Esophagus muscularis mucosa (tissue), 4 donors: Measurements from ENCODE around the gene MRPL22. TPM values are rescaled to one million over a fixed set of nuclear protein-coding genes. Genes with fewer than 3 reads are reported as not detected.
"Not testable (repeated sequence)": the region's sequence is repeated elsewhere in the genome, so short reads cannot be mapped to it uniquely, and the experiment has no call there.

Source experiments
- DNase-seq: peaks from one replicate; pipeline ENCODE4 v3.0.0-alpha.2; 2017; ENCODE audit errors: extremely low spot score
- H3K27ac ChIP-seq, 4 donors: fragments of 200-600 bp; sonication (generic); replicated peaks in 1 of 4; 1 replicate in 3 of 4; 2 replicates in 1 of 4; pipeline ENCODE4 v1.5.1; 2016 to 2019; ENCODE audit warnings: mild to moderate bottlenecking in 1 of 4
- H3K27me3 ChIP-seq, 4 donors: fragments of 200-600 bp; sonication (generic); one replicate each; pipeline versions ENCODE4 v1.5.1 to v1.6.0; 2016 to 2019
- H3K36me3 ChIP-seq, 4 donors: fragments of 200-600 bp; sonication (generic); one replicate each; pipeline ENCODE4 v1.5.1; 2016 to 2019
- H3K4me1 ChIP-seq, 4 donors: fragments of 200-600 bp; sonication (generic); one replicate each; pipeline ENCODE4 v1.5.1; 2016 to 2019
- H3K4me3 ChIP-seq, 4 donors: fragments of 200-600 bp; sonication (generic); 1 replicate in 2 of 4; 2 replicates in 2 of 4; pipeline ENCODE4 v1.5.1; 2016 to 2019; ENCODE audit warnings: mild to moderate bottlenecking in 4 of 4, moderate library complexity in 1 of 4
- H3K9me3 ChIP-seq, 4 donors: fragments of 200-600 bp; sonication (generic); 1 replicate in 3 of 4; 2 replicates in 1 of 4; pipeline ENCODE4 v1.5.1; 2016 to 2019
- EP300 ChIP-seq: sonication (generic); formaldehyde crosslinking; IDR thresholded peaks from one replicate; pipeline ENCODE4 v1.6.1; 2017; ENCODE audit warnings: antibody characterized with exemption
- POLR2A ChIP-seq: fragments of 450-650 bp; IDR thresholded peaks from one replicate; pipeline ENCODE4 v1.6.1; 2017; ENCODE audit warnings: antibody characterized with exemption, moderate library complexity, mild to moderate bottlenecking, low read depth
- POLR2AphosphoS5 ChIP-seq, 2 donors: sonication (generic); formaldehyde crosslinking; IDR thresholded peaks; one replicate each; pipeline ENCODE4 v1.6.1; 2017; ENCODE audit warnings: antibody characterized with exemption in 2 of 2
- WGBS: methylation state at CpG from one replicate; pipeline ENCODE4 v1.1.5; 2018; 5-methylcytosine and 5-hydroxymethylcytosine counted together
- intact Hi-C: fragments of 100-400 bp; cut with DNase I; formaldehyde crosslinking; loops from one replicate; pipeline ENCODE4 v1.15.1; 2023
- total RNA-seq, 4 donors: library from RNA; depleted of rRNA; stranded (reverse); fragments of >200 nt; gene quantifications; one replicate each; pipeline versions ENCODE4 v1.1.0 to v1.2.1, GENCODE V29; 2016
- TF ChIP-seq, protein P1 (sequence below), 3 experiments: fragments of 200-600 bp in 2 of 3; fragments of 450-650 bp in 1 of 3; sonication (generic) in 2 of 3; IDR thresholded peaks; one replicate each; pipeline ENCODE4 v1.5.1; 2017 to 2019; ENCODE audit warnings: antibody characterized with exemption in 3 of 3, mild to moderate bottlenecking in 2 of 3, moderate library complexity in 1 of 3

MRPL22 gene
- total RNA-seq, 4 donors from 2014 or later: 8.7 to 31.4 (median 17.2) TPM

DNA sequence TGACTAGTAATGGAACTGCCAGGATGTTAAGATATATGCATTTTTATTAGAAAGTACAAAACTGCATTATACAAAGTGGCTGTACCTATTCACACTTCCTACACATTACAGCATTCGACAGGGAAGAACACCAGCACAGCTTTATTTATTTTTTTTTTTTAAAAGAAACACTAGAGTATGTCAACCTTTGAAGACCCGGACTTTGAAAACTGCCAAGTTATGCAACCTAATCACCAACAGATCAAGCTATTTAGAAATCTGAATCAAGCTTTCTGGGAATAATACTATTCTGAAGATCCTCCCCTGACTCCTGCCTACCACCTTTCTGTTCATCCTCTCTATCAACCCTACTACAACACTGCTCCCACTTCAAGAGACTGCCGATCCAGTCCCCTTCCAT lies 7.3 kb upstream of the MRPL22 start:
- Histone ChIP-seq H3K4me3 (no peak overlapping the region), H3K36me3 (peaks cover 15 to 69% (median 49%) of the 10 kb centered on the region in 4 donors), H3K27ac (no peak overlapping the region), H3K9me3 (no peaks in the 10 kb centered on the region), H3K4me1 (peaks cover 11 to 21% (median 18%) of the 10 kb centered on the region in 4 donors), H3K27me3 (peaks cover 0 to 5% (median 0%) of the 10 kb centered on the region in 4 donors)
- intact Hi-C loops: no loop called here
- TF ChIP-seq, protein P1, sequence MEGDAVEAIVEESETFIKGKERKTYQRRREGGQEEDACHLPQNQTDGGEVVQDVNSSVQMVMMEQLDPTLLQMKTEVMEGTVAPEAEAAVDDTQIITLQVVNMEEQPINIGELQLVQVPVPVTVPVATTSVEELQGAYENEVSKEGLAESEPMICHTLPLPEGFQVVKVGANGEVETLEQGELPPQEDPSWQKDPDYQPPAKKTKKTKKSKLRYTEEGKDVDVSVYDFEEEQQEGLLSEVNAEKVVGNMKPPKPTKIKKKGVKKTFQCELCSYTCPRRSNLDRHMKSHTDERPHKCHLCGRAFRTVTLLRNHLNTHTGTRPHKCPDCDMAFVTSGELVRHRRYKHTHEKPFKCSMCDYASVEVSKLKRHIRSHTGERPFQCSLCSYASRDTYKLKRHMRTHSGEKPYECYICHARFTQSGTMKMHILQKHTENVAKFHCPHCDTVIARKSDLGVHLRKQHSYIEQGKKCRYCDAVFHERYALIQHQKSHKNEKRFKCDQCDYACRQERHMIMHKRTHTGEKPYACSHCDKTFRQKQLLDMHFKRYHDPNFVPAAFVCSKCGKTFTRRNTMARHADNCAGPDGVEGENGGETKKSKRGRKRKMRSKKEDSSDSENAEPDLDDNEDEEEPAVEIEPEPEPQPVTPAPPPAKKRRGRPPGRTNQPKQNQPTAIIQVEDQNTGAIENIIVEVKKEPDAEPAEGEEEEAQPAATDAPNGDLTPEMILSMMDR (IDR thresholded peaks at IDR 0.05): no peak
- TF ChIP-seq EP300 (no peak), POLR2A (no peak), POLR2AphosphoS5 (IDR thresholded peaks at IDR 0.05) (no peak)
- no peak for DNase-seq
- 89% methylated on average over 3 of the region's 3 CpGs for WGBS

DNA sequence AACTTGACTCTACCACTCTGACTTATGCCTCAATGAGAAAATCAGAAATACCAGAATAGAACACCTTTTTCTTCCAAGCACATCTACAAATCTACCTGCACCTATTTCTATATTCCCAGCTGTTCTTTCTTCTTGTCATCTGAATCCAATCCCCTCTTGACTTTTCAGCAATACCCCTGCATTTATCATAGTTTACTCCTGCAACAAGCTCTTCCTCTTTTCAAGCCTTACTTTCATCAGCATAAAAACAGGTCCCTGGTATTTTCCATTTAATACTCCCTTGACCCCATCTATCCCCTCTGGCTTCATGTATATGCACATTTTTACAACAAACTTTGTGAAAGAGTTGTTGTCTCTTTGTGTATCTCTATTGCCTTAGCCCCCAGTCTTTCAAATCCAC lies 6.0 kb upstream of the MRPL22 start:
- intact Hi-C loops: no loop called here

GRCh38 chr5:154937186-154937717 lies 3.6 kb upstream of the MRPL22 start:
- H3K27me3 ChIP-seq: peaks cover 0 to 5% (median 0%) of the 10 kb centered on the region in 4 donors
- no peaks in the 10 kb centered on the region for H3K9me3 ChIP-seq
- peak overlapping the region; percentile 75 to 90 (median 84) for H3K4me3 ChIP-seq
- intact Hi-C loops: no loop called here
- TF ChIP-seq EP300 (no peak), POLR2A (no peak), POLR2AphosphoS5 (IDR thresholded peaks at IDR 0.05) (no peak)
- TF ChIP-seq, protein P1 (IDR thresholded peaks at IDR 0.05): no peak
- peak overlapping the region; percentile 72 to 82 (median 77) for H3K27ac ChIP-seq
- H3K4me1 ChIP-seq: peaks cover 23 to 39% (median 37%) of the 10 kb centered on the region in 4 donors
- DNase-seq: no peak
- 11% methylated on average over 11 of the region's 11 CpGs for WGBS
- peaks cover 0 to 32% (median 18%) of the 10 kb centered on the region in 4 donors for H3K36me3 ChIP-seq

More for the DNA sequence above, 6.0 kb upstream of the MRPL22 start:
- no peak for TF ChIP-seq POLR2AphosphoS5 (IDR thresholded peaks at IDR 0.05)
- no peak for TF ChIP-seq POLR2A
- TF ChIP-seq, protein P1 (IDR thresholded peaks at IDR 0.05): no peak
- TF ChIP-seq EP300: no peak
- H3K4me1 ChIP-seq: peaks cover 11 to 22% (median 22%) of the 10 kb centered on the region in 4 donors
- H3K4me3 ChIP-seq: no peak overlapping the region
- peaks cover 0 to 5% (median 0%) of the 10 kb centered on the region in 4 donors for H3K27me3 ChIP-seq
- peaks cover 14 to 56% (median 39%) of the 10 kb centered on the region in 4 donors for H3K36me3 ChIP-seq
- no peak overlapping the region for H3K27ac ChIP-seq
- no peaks in the 10 kb centered on the region for H3K9me3 ChIP-seq
- no peak for DNase-seq

- WGBS: under 1% methylated on average over 49 of the region's 61 CpGs
- H3K9me3 ChIP-seq: no peaks in the 10 kb centered on the region
- intact Hi-C loops: no loop called here
Observed at GRCh38 chr5:154937718-154938466, 3.0 kb upstream of the MRPL22 start, which contains the start of gene GEMIN5. TSS of gene GEMIN5 (minus strand) at chr5:154938211. CDS start at chr5:154938133, 78 bp downstream.

DNA sequence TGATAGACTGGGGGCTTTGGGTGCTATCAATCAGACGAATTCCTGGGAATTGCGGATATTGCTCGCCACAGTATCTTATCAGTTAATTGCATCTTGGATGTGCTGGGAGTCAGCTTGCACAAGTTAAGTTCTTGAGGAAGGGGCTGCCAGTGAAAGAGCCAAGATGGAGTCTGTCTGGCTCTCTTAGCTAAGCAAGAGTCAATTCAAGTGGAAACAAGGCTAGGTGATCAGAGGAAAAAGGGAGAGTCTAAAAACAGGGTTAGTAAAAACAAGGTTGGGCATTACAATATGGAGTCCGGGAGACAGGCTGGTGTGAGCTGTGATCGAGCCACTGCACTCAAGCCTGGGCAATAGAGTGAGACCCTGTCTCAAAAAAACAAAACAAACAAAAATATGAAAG lies 1.5 kb upstream of the MRPL22 start:
- peaks cover 28 to 52% (median 48%) of the 10 kb centered on the region in 4 donors for H3K4me1 ChIP-seq
- intact Hi-C loops: not testable (repeated sequence)
- WGBS: 94% methylated on average over 5 of the region's 5 CpGs

More at GRCh38 chr5:154937718-154938466, 3.0 kb upstream of the MRPL22 start, which contains the start of gene GEMIN5:
- DNase-seq: peak; percentile 92
- Histone ChIP-seq H3K27me3 (peaks cover 0 to 5% (median 0%) of the 10 kb centered on the region in 4 donors), H3K36me3 (peaks cover 0 to 26% (median 12%) of the 10 kb centered on the region in 4 donors), H3K4me1 (peaks cover 28 to 45% (median 43%) of the 10 kb centered on the region in 4 donors), H3K27ac (peak within 1 kb of the TSS; percentile 72 to 82 (median 77)), H3K4me3 (peak within 1 kb of the TSS; percentile 75 to 90 (median 84))
- TF ChIP-seq EP300 (no peak), POLR2AphosphoS5 (IDR thresholded peaks at IDR 0.05) (peak; percentile 83 to 90)
- TF ChIP-seq, protein P1 (IDR thresholded peaks at IDR 0.05): peak in 1 of 3 experiments; percentile 12

More for the DNA sequence above, 1.5 kb upstream of the MRPL22 start:
- not testable (repeated sequence) for DNase-seq, H3K4me3 ChIP-seq, H3K9me3 ChIP-seq, H3K27ac ChIP-seq, H3K27me3 ChIP-seq
- peaks cover 0 to 20% (median 14%) of the 10 kb centered on the region in 4 donors for H3K36me3 ChIP-seq
